Measurements from ENCODE around the gene C10orf67.

- no peak for TF ChIP-seq POLR2A (IDR thresholded peaks at IDR 0.05; ENCODE audit: low read length)
- TF ChIP-seq GATA1 (IDR thresholded peaks at IDR 0.05; ENCODE audit: low read depth, low read length) = no peak
Measured at GRCh38 chr10:23270531-23270930, 74.1 kb downstream of the C10orf67 start.
